ENCODE measurements around the gene LEO1. TPM values are rescaled to one million over a fixed set of nuclear protein-coding genes. Genes with fewer than 3 reads are reported as not detected.

Gene LEO1
- 1 to 10 TPM; 9.1 to 10.0 TPM for total RNA-seq
- long read RNA-seq, donor 1, transcript LEO1-201 (12 exons, 2,193 nt): major isoform, 7 of 8 reads
- long read RNA-seq, donor 1, partial matches to known transcripts: 0 of 8 reads
- long read RNA-seq, donor 1, other reads (novel, unspliced or antisense): 1 of 8 reads
- long read RNA-seq, donor 2, transcript LEO1-201 (12 exons, 2,193 nt): major isoform, 21 of 52 reads
- long read RNA-seq, donor 2, partial matches to known transcripts: 25 of 52 reads
- long read RNA-seq, donor 2, other reads (novel, unspliced or antisense): 6 of 52 reads

GRCh38 chr15:51971375-51972133 lies at the start of gene LEO1:
LEO1 (minus strand) TSS chr15:51971778; CDS start chr15:51971745, 33 bp downstream.
- intact Hi-C loops (cut with DNase I): no loop called here
- peak; percentile 95 for DNase-seq (ENCODE audit: low spot score)

GRCh38 chr15:52021128-52021671 lies 49.6 kb upstream of the LEO1 start:
- no peak for DNase-seq (ENCODE audit: low spot score)
- intact Hi-C loops (cut with DNase I): no loop called here

- intact Hi-C loops (cut with DNase I): no loop called here
- DNase-seq (ENCODE audit: low spot score): no peak
Observed at GRCh38 chr15:52020221-52021085, 48.9 kb upstream of the LEO1 start.

- intact Hi-C loops (cut with DNase I): no loop called here
- peak; percentile 97 for DNase-seq (ENCODE audit: low spot score)
Observed at GRCh38 chr15:52019394-52020220, 48.0 kb upstream of the LEO1 start.

DNA sequence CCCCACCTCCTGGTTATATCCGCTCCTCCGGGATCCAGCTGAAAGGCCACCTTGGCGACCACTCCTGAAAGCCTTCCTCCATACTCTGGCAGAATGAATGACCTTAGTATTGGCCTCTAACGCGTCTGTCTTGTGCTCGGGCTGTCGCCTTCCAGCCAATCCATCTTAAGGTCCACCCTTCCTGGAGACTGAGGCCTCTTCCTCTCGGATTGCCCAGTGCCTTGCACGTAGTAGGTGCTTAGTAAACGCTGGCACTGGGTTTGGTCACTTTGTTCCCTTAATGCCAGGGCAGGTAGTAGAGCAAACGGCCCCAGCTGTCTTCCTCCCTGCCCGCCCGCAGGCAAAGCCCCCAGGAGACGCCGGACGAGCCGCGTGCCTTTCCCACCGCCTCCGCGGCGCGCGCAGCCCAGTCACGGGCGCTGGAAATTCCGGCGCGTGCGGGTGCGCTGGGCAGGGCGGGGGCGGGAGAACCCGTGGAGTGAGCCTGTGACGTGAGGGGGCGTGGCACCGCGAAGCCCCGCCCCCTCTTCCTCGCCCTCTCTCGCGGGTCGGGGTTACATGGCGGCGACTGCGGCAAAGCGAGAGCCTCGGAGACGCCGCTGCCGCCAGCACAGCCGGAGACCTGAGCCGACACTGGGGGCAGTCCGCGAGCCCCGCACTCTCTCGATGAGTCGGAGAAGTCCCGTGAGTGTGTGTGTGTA lies 47.3 kb upstream of the LEO1 start, which contains the start of gene MAPK6:
Gene MAPK6, plus strand, starts transcription at position 527 of the 701 bp plus-strand sequence. CDS start 27,242 bp downstream, outside the sequence.
- intact Hi-C loops (cut with DNase I): no loop called here

DNA sequence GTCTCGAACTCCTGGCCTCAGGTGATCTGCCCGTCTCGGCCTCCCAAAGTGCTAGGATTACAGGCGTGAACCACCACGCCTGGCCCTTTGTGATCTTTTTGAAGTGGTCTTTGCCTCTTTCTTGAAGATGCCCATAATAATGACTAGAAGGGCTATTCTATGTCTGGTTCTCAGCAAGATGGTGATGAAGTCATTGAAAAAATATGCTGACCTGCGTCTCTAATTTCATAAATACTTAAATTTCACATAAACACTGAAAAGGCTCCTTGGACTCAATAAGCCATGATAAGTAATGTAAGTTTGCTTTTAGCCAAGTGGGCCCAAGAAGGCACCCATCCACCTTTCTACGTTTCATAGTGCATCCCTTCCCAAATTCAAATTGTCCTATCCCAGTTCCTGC lies 46.7 kb upstream of the LEO1 start:
- no peak for DNase-seq (ENCODE audit: low spot score)
- intact Hi-C loops (cut with DNase I): no loop called here

More for the DNA sequence above, 47.3 kb upstream of the LEO1 start, which contains the start of gene MAPK6:
- DNase-seq (ENCODE audit: low spot score): peak; percentile 98

DNA sequence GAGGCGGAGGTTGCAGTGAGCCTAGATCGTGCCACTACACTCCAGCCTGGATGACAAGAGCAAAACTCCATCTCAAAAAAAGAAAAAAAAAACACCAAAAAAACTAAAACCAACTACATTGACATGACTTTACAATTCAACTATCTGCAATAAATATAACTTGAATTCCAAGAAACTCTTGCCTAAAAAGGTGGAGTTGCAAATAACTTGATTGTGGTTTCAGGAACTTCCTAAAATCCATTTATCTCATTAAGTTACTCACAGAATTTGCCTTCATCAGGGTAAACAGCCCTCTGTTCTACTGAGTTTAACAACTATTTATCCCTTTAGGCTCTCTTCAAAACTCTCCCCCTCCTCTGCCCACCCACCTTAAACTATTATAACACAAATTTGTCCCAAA lies 44.7 kb upstream of the LEO1 start:
- intact Hi-C loops (cut with DNase I): no loop called here
- no peak for DNase-seq (ENCODE audit: low spot score)

GRCh38 chr15:52014616-52015015 lies 43.0 kb upstream of the LEO1 start:
- no peak for DNase-seq (ENCODE audit: low spot score)
- intact Hi-C loops (cut with DNase I): no loop called here

DNA sequence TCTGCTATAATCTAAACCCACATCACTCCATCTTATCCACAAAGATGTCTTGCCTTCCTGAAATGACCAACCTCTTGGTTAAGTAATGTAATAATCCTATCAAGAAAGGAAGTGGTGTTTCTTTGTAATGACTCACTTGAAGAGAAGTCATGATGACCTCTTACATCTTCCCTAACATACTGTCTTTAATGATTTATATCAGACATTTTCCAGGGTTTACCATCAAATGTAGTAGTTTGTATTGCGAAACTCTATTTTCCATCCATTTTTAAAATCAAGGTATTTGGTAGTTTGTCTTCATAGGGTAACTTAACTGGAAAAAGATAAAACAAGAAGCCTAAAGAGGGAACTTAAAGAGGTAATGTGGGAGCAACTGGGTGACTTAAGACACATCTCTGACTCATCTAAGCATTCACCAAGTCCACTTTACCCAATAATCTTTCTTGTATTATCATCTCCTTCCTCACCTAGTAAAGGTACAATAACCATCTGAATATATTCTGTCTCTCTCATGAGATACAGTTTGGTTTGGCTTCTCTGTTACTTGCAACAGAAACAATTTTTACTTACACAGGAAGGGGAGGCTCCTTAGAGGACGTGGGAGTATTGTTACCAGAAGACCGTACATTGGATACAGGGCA lies 41.7 kb upstream of the LEO1 start:
- DNase-seq (ENCODE audit: low spot score): no peak
- intact Hi-C loops (cut with DNase I): no loop called here

DNA sequence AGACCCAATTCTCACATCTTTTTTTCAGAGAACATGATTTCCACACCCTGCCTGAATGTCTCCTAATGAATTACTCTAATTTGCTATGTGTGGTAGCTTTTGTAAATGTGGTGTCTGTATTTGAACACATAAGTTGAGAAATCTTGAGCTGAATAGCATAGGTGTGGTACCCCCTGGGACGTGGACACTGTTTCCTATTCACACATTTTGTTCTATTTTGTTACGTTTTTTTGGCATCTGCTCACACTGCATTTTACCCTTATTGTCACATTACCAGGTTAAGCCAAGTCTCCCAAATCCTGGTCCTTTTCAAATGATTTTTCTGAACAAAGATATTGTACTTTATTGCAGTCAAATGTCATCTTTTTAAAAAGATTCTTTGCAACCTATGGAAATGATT lies 40.6 kb upstream of the LEO1 start:
- no peak for DNase-seq (ENCODE audit: low spot score)
- intact Hi-C loops (cut with DNase I): no loop called here

DNA sequence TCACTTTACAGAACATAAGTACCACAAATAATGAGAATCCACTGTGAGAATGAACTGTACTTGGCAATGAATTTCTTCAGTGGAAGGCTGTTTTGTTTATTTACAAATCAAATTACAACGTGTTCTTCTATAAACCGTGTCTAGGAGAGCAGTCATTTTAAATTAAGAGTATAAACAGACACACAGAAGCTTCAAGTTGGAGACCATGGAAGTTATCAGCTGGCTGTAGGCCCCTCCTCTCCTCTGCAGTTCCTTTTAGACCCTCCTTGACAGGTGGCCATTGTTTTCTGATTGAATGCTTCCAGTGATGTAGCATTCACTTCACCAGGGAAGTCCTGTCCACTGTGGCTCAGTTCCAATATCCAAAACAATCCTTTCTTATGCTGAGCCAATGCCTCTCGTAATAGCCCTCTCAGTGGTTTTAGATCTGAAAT lies 40.1 kb upstream of the LEO1 start:
- intact Hi-C loops (cut with DNase I): no loop called here
- DNase-seq (ENCODE audit: low spot score): no peak

DNA sequence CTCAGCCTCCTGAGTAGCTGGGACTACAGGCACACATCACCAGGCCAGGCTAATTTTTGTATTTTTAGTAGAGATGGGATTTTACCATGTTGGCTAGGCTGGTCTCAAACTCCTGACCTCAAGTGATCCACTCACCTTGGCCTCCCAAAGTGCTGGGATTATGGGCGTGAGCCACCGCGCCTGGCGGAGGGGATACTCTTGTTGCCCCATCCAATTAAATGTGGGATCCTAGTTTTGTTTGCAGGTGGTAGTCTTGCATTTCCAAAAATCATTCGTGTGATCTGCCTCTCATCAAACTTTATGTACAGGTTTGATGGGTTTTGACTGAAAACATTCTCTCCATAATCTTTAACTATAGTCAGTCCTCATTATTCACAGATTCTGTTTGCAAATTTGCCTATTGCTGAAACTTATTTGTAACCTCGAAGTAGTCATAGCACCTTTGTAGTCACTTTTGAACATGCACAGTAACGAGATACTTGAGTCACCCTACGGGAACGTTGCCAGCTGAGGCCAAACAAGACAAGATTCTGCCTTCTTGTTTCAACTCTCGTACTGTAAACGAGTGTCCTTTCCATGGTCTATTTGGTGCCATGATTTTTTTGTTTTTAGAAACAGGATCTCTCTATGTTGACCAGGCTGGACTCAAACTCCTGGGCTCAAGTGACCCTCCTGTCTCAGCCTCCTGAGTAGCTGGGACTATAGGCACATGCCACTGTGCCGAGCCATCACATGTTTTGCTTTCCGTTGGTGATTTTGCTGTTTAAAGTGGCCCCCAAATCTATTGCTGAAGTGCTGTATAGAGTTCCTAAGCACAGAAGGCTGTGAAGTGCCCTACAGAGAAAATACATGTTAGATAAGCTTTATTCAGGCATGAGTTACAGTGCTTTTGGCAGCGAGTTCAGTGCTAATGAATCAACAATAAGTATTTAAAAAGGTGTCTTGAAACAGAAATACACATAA lies 39.3 kb upstream of the LEO1 start:
- intact Hi-C loops (cut with DNase I): no loop called here
- DNase-seq (ENCODE audit: low spot score): no peak

GRCh38 chr15:52008698-52009434 lies 37.3 kb upstream of the LEO1 start:
- intact Hi-C loops (cut with DNase I): no loop called here
- DNase-seq (ENCODE audit: low spot score): no peak

- no peak for DNase-seq (ENCODE audit: low spot score)
- intact Hi-C loops (cut with DNase I): no loop called here
Observed at GRCh38 chr15:52008359-52008697, 36.8 kb upstream of the LEO1 start.

- intact Hi-C loops (cut with DNase I): no loop called here
- DNase-seq (ENCODE audit: low spot score): no peak
Observed at GRCh38 chr15:52006702-52007340, 35.2 kb upstream of the LEO1 start.
